ENCODE data around the gene PPM1H.

DNA sequence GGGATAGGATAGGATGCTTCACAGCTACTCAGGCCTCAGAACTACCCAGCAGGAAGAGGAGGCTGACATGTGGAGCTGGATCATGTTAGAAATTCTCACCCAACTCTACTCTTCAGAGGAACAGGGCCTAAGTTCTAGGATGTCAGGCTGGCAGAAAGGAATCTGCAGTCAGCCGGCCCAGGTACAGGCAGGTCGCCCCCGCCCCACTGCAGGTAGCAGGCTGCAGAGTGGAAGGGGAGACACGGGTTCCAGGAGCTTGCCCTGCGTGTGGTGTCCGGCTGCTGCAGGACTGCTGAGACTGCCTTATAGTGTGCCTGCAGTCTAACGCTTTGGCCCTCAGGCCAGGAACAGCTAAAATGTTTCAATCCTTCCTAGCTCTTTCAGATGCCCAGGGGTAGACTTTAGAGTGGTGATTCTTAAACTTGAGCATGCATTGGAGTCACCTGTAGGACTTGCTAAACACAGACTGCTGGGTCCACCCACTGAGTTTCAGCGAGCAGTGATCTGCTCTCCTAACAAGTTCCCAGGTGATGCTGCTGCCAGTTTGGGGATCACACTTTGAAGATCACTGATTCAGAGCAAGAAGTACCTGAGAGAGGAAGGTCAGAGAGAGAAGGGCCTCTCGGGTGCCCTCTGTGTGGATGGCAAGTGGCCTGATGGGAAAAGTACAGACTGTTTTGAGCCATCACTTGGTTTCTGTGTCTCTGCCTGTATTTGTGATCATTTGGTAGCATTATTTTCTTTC, 153.6 kb downstream of the PPM1H start:
- TF ChIP-seq, protein P1, sequence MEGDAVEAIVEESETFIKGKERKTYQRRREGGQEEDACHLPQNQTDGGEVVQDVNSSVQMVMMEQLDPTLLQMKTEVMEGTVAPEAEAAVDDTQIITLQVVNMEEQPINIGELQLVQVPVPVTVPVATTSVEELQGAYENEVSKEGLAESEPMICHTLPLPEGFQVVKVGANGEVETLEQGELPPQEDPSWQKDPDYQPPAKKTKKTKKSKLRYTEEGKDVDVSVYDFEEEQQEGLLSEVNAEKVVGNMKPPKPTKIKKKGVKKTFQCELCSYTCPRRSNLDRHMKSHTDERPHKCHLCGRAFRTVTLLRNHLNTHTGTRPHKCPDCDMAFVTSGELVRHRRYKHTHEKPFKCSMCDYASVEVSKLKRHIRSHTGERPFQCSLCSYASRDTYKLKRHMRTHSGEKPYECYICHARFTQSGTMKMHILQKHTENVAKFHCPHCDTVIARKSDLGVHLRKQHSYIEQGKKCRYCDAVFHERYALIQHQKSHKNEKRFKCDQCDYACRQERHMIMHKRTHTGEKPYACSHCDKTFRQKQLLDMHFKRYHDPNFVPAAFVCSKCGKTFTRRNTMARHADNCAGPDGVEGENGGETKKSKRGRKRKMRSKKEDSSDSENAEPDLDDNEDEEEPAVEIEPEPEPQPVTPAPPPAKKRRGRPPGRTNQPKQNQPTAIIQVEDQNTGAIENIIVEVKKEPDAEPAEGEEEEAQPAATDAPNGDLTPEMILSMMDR (conservative IDR thresholded peaks at IDR 0.05; ENCODE audit: low read length) = no peak
- no peak for TF ChIP-seq EZH2phosphoT487 (IDR thresholded peaks at IDR 0.05; ENCODE audit: borderline replicate concordance)

Data from Loucy (cell line).